HCT116 (cell line): Measurements from ENCODE around the gene NAT10. TPM values are rescaled to one million over a fixed set of nuclear protein-coding genes. Genes with fewer than 3 reads are reported as not detected.

ENCODE experiments used
- ATAC-seq: fragments of 200-7000 bp; cut with Tn5 transposase; 2 replicates; pipeline ENCODE4 v1.9.1; 2020; ENCODE audit warnings: mild to moderate bottlenecking, moderate library complexity
- BruUV-seq: library from RNA; stranded (reverse); fragments of 400-500 nt; replicated peaks from 2 replicates; lab custom pipeline; 2021; lab: Mats Ljungman, UMichigan
- CTCF ChIA-PET: fragments of 300-600 bp; sonication (Branson Sonifier 250); formaldehyde crosslinking; loops from one replicate; lab custom pipeline; 2021; ENCODE audit warnings: antibody characterized with exemption; lab: Charles Lee
- POLR2A ChIA-PET: fragments of 300-600, 350-600 bp; sonication (Branson Sonifier 250); formaldehyde crosslinking; loops from one replicate; lab custom pipeline; 2021; ENCODE audit warnings: antibody characterized with exemption; lab: Charles Lee
- RAD21 ChIA-PET, 2 experiments: fragments of 300-600 bp; sonication (Branson Sonifier 250); formaldehyde crosslinking; loops; one replicate each; lab custom pipeline; 2023; ENCODE audit warnings: low total read pairs in 2 of 2; ENCODE audit not compliant: uncharacterized antibody in 2 of 2, unreplicated experiment in 2 of 2, low non-redundant PET in 1 of 2; lab: Charles Lee
- DNase-seq: peaks from one replicate; pipeline ENCODE4 v3.0.0-alpha.2; 2010; ENCODE audit warnings: low read depth, low spot score
- H2AFZ ChIP-seq: fragments of 200-600 bp; shearing (Covaris generic), sonication (generic); 2 replicates; pipeline ENCODE4 v1.6.1; 2017; ENCODE audit warnings: low read depth, mixed run types, mixed read lengths, antibody characterized with exemption, low read length; ENCODE audit not compliant: poor library complexity, severe bottlenecking
- H3K27ac ChIP-seq: 2 replicates; pipeline ENCODE4 v1.5.1; 2012; ENCODE audit warnings: low read depth, low read length
- H3K27me3 ChIP-seq: fragments of 200-600 bp; sonication (generic); 2 replicates; pipeline ENCODE4 v1.6.1; 2016; ENCODE audit warnings: mixed run types, low read length, mixed read lengths; ENCODE audit not compliant: insufficient read depth
- H3K36me3 ChIP-seq, 2 experiments: fragments of 200-500 bp in 1 of 2; fragments of 200-600 bp in 1 of 2; sonication (Bioruptor generic) in 1 of 2; sonication (generic) in 1 of 2; 2 replicates each; pipeline versions ENCODE4 v1.5.1 to v1.6.1; 2014 to 2016; ENCODE audit warnings: low read length in 2 of 2, inconsistent platforms in 1 of 2, mixed read lengths in 1 of 2, mixed run types in 1 of 2; ENCODE audit not compliant: insufficient read depth in 2 of 2, control insufficient read depth in 1 of 2
- H3K4me1 ChIP-seq, 2 experiments: fragments of 200-600 bp in 1 of 2; sonication (generic) in 1 of 2; 2 replicates each; pipeline versions ENCODE4 v1.5.1 to v1.6.1; 2012 to 2017; ENCODE audit warnings: low read length in 2 of 2, inconsistent platforms in 1 of 2, mild to moderate bottlenecking in 1 of 2, mixed read lengths in 1 of 2, mixed run types in 1 of 2, moderate library complexity in 1 of 2; ENCODE audit not compliant: insufficient read depth in 2 of 2, control insufficient read depth in 1 of 2
- H3K4me2 ChIP-seq: fragments of 200-600 bp; sonication (generic); 2 replicates; pipeline ENCODE4 v1.6.1; 2017; ENCODE audit warnings: mixed run types, low read length, mixed read lengths
- H3K4me3 ChIP-seq, 2 experiments: fragments of 200-600 bp in 1 of 2; sonication (generic) in 1 of 2; replicated peaks in 1 of 2; 2 replicates each; pipeline ENCODE4 v1.5.1; 2011 to 2016; ENCODE audit warnings: low read length in 2 of 2, control low read depth in 1 of 2, low read depth in 1 of 2, mild to moderate bottlenecking in 1 of 2, mixed read lengths in 1 of 2, mixed run types in 1 of 2
- H3K79me2 ChIP-seq: fragments of 200-600 bp; sonication (generic); 2 replicates; pipeline ENCODE4 v1.6.1; 2017; ENCODE audit warnings: mild to moderate bottlenecking, mixed run types, low read length, moderate library complexity, mixed read lengths; ENCODE audit not compliant: insufficient read depth
- H3K9ac ChIP-seq: fragments of 200-600 bp; sonication (generic); 2 replicates; pipeline ENCODE4 v1.6.1; 2016; ENCODE audit warnings: low read length, mixed read lengths
- H3K9me2 ChIP-seq: fragments of 200-600 bp; sonication (generic), shearing (Covaris generic); 2 replicates; pipeline ENCODE4 v1.6.1; 2017; ENCODE audit warnings: mixed run types, mild to moderate bottlenecking, moderate library complexity; ENCODE audit not compliant: insufficient read depth
- H3K9me3 ChIP-seq, 2 experiments: fragments of 200-500 bp in 1 of 2; fragments of 200-600 bp in 1 of 2; sonication (Bioruptor generic) in 1 of 2; sonication (generic) in 1 of 2; 2 replicates each; pipeline ENCODE4 v1.6.1; 2014 to 2017; ENCODE audit warnings: low read length in 2 of 2, mixed read lengths in 2 of 2, inconsistent platforms in 1 of 2, low read depth in 1 of 2, mild to moderate bottlenecking in 1 of 2, mixed run types in 1 of 2, moderate library complexity in 1 of 2; ENCODE audit not compliant: control insufficient read depth in 1 of 2, insufficient read depth in 1 of 2
- H4K20me1 ChIP-seq: fragments of 200-600 bp; sonication (generic), shearing (Covaris generic); 2 replicates; pipeline ENCODE4 v1.6.1; 2017; ENCODE audit warnings: mixed run types, mild to moderate bottlenecking, moderate library complexity; ENCODE audit not compliant: insufficient read depth
- CBX3 ChIP-seq: IDR thresholded peaks from 2 replicates; pipeline ENCODE4 v1.6.1; 2012; ENCODE audit warnings: low read depth
- CEBPB ChIP-seq: IDR thresholded peaks from 2 replicates; pipeline ENCODE4 v1.6.1; 2012; ENCODE audit warnings: low read depth
- ELF1 ChIP-seq: IDR thresholded peaks from 2 replicates; pipeline ENCODE4 v1.6.1; 2012; ENCODE audit warnings: low read depth, borderline replicate concordance
- EZH2 ChIP-seq: fragments of 200-600 bp; sonication (generic); IDR thresholded peaks from 2 replicates; pipeline ENCODE4 v1.6.1; 2017; ENCODE audit warnings: antibody characterized with exemption, mixed run types
- FOSL1 ChIP-seq: IDR thresholded peaks from 2 replicates; pipeline ENCODE4 v1.6.1; 2012; ENCODE audit warnings: low read depth
- JUND ChIP-seq: IDR thresholded peaks from 2 replicates; pipeline ENCODE4 v1.6.1; 2012
- MAX ChIP-seq: IDR thresholded peaks from 2 replicates; pipeline ENCODE4 v1.6.1; 2012
- POLR2AphosphoS5 ChIP-seq: IDR thresholded peaks from 2 replicates; pipeline ENCODE4 v1.6.1; 2011; ENCODE audit warnings: mild to moderate bottlenecking, low read depth, low read length, moderate library complexity
- RAD21 ChIP-seq: IDR thresholded peaks from 2 replicates; pipeline ENCODE4 v1.6.1; 2012; ENCODE audit warnings: low read depth, mild to moderate bottlenecking
- REST ChIP-seq: IDR thresholded peaks from 2 replicates; pipeline ENCODE4 v1.6.1; 2012; ENCODE audit warnings: low read depth
- SP1 ChIP-seq: IDR thresholded peaks from 2 replicates; pipeline ENCODE4 v1.6.1; 2012; ENCODE audit warnings: low read depth
- TCF7L2 ChIP-seq: IDR thresholded peaks from 2 replicates; pipeline ENCODE4 v1.7.0; 2011; ENCODE audit warnings: borderline replicate concordance, inconsistent platforms; ENCODE audit not compliant: insufficient read depth, insufficient read length; ENCODE audit errors: extremely low read depth
- ZBTB33 ChIP-seq: IDR thresholded peaks from 2 replicates; pipeline ENCODE4 v1.6.1; 2011; ENCODE audit warnings: mild to moderate bottlenecking, low read length, moderate library complexity; ENCODE audit not compliant: insufficient replicate concordance; ENCODE audit errors: extremely low read depth
- ZFX ChIP-seq: fragments of 450-650 bp; IDR thresholded peaks from 2 replicates; pipeline ENCODE4 v1.6.1; 2017
- ZNF274 ChIP-seq: fragments of 200-500 bp; sonication (Bioruptor generic); IDR thresholded peaks from 2 replicates; pipeline ENCODE4 v1.6.1; 2014; ENCODE audit warnings: mild to moderate bottlenecking, low read depth, low read length, inconsistent platforms
- intact Hi-C: fragments of 100-400 bp; cut with micrococcal nuclease; formaldehyde crosslinking; loops from 2 replicates; pipeline ENCODE4 v1.10.0; 2022
- total RNA-seq: library from RNA; stranded (reverse); gene quantifications from one replicate; pipeline ENCODE4 v1.2.1, GENCODE V29; 2021; ENCODE audit not compliant: unreplicated experiment
- TF ChIP-seq, protein P1 (sequence below), 3 experiments: fragments of 200-600 bp in 1 of 3; sonication (generic) in 1 of 3; IDR thresholded peaks in 2 of 3; conservative IDR thresholded peaks in 1 of 3; 2 replicates each; pipeline ENCODE4 v1.5.1; 2012 to 2017; ENCODE audit warnings: low read depth in 2 of 3, low read length in 2 of 3, antibody characterized with exemption in 1 of 3, borderline replicate concordance in 1 of 3, control low read depth in 1 of 3, mild to moderate bottlenecking in 1 of 3, mixed read lengths in 1 of 3, mixed run types in 1 of 3, moderate library complexity in 1 of 3; ENCODE audit not compliant: insufficient read depth in 1 of 3

Gene NAT10
- total RNA-seq, 1 experiment from 2014 or later: 101 TPM

GRCh38 chr11:34190192-34191139 lies 85.0 kb downstream of the NAT10 start:
- no peaks in the 10 kb centered on the region for H3K79me2 ChIP-seq
- H3K27ac ChIP-seq: no peak overlapping the region
- CTCF ChIA-PET: no interaction called here
- H3K27me3 ChIP-seq: no peaks in the 10 kb centered on the region
- H3K36me3 ChIP-seq: no peaks in the 10 kb centered on the region
- ATAC-seq (no peak), DNase-seq (no peak)
- H3K9me3 ChIP-seq: no peaks in the 10 kb centered on the region
- RAD21 ChIA-PET: interaction anchor here in 1 of 2 experiments (1.0 kb wide), 1 partner anchor 16 kb away, joined by 4 read pairs; no protein-coding TSS in a partner anchor
- peaks cover 19 to 41% of the 10 kb centered on the region in 2 experiments for H3K4me1 ChIP-seq
- H3K4me2 ChIP-seq: no peak overlapping the region
- BruUV-seq: no TSS peak
- H4K20me1 ChIP-seq: no peaks in the 10 kb centered on the region
- no peak for TF ChIP-seq RAD21
- TF ChIP-seq ZBTB33: no peak
- TF ChIP-seq TCF7L2: no peak
- no peak for TF ChIP-seq ELF1
- no peak for TF ChIP-seq EZH2
- TF ChIP-seq ZFX: no peak
- no peak for TF ChIP-seq MAX
- no peak for TF ChIP-seq CBX3
- no peak for TF ChIP-seq ZNF274
- no peak for TF ChIP-seq REST
- TF ChIP-seq, protein P1, sequence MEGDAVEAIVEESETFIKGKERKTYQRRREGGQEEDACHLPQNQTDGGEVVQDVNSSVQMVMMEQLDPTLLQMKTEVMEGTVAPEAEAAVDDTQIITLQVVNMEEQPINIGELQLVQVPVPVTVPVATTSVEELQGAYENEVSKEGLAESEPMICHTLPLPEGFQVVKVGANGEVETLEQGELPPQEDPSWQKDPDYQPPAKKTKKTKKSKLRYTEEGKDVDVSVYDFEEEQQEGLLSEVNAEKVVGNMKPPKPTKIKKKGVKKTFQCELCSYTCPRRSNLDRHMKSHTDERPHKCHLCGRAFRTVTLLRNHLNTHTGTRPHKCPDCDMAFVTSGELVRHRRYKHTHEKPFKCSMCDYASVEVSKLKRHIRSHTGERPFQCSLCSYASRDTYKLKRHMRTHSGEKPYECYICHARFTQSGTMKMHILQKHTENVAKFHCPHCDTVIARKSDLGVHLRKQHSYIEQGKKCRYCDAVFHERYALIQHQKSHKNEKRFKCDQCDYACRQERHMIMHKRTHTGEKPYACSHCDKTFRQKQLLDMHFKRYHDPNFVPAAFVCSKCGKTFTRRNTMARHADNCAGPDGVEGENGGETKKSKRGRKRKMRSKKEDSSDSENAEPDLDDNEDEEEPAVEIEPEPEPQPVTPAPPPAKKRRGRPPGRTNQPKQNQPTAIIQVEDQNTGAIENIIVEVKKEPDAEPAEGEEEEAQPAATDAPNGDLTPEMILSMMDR (IDR thresholded peaks at IDR 0.05 in 2 of 3, conservative IDR thresholded peaks at IDR 0.05 in 1 of 3; ENCODE audit: borderline replicate concordance in 1 of 3, insufficient read depth in 1 of 3, low read depth in 2 of 3, low read length in 2 of 3): no peak
- TF ChIP-seq POLR2AphosphoS5: no peak
- no peak for TF ChIP-seq JUND
- TF ChIP-seq CEBPB: no peak
- TF ChIP-seq SP1: no peak
- TF ChIP-seq FOSL1: no peak
- POLR2A ChIA-PET: no interaction called here
- no peak overlapping the region for H3K9ac ChIP-seq
- no peaks in the 10 kb centered on the region for H3K9me2 ChIP-seq
- H2AFZ ChIP-seq: no peak overlapping the region
- H3K4me3 ChIP-seq: no peak overlapping the region
- intact Hi-C loops: loop anchor here (5.0 kb wide), 1 partner anchor 167 kb away; the partner anchor contains the start of gene ABTB2
